Fibroblast of villous mesenchyme (primary cell): Measurements from ENCODE around the gene PCDHA2. TPM values are rescaled to one million over a fixed set of nuclear protein-coding genes. Genes with fewer than 3 reads are reported as not detected.
A peak's percentile ranks its signal among the peaks of the same experiment; 100 is the strongest.
"Not testable (repeated sequence)": the region's sequence is repeated elsewhere in the genome, so short reads cannot be mapped to it uniquely, and the experiment has no call there.

Experiments
- DNase-seq: peaks from one replicate; pipeline ENCODE4 v3.0.0-alpha.2; 2010; ENCODE audit warnings: low read depth
- H3K4me3 ChIP-seq: 2 replicates; pipeline ENCODE4 v1.5.1; 2011; ENCODE audit warnings: low read depth, mild to moderate bottlenecking, low read length
- CTCF ChIP-seq: IDR thresholded peaks from 2 replicates; pipeline ENCODE4 v1.5.1; 2012; ENCODE audit warnings: low read depth, mild to moderate bottlenecking, low read length; ENCODE audit not compliant: insufficient read depth
- total RNA-seq: library from RNA; depleted of rRNA; stranded (reverse); fragments of >200 nt; gene quantifications from 2 replicates; pipeline ENCODE4 v1.2.3, GENCODE V29; 2012

PCDHA2 gene
- total RNA-seq = under 0.01 TPM in 2 replicates

GRCh38 chr5:140794595-140795258, at the start of gene PCDHA2:
Gene PCDHA2, plus strand, starts transcription at chr5:140794852.
- no peak for TF ChIP-seq CTCF
- DNase-seq = no peak
- H3K4me3 ChIP-seq = peak within 1 kb of the TSS; percentile 25

GRCh38 chr5:140753561-140753960, 41.1 kb upstream of the PCDHA2 start:
- no peak overlapping the region for H3K4me3 ChIP-seq
- no peak for DNase-seq
- TF ChIP-seq CTCF = no peak

GRCh38 chr5:140764177-140764973, 30.3 kb upstream of the PCDHA2 start:
- peak; percentile 4 for DNase-seq

GRCh38 chr5:140767444-140767843, 27.2 kb upstream of the PCDHA2 start:
- no peak for DNase-seq
- TF ChIP-seq CTCF = no peak
- no peak overlapping the region for H3K4me3 ChIP-seq

More at GRCh38 chr5:140764177-140764973, 30.3 kb upstream of the PCDHA2 start:
- no peak for TF ChIP-seq CTCF
- no peak overlapping the region for H3K4me3 ChIP-seq

- no peak for TF ChIP-seq CTCF
- no peak for DNase-seq
- H3K4me3 ChIP-seq = no peak overlapping the region
Observed at GRCh38 chr5:140780512-140780911, 14.1 kb upstream of the PCDHA2 start.

- DNase-seq = no peak
- TF ChIP-seq CTCF = no peak
- no peak within 1 kb of the TSS for H3K4me3 ChIP-seq
Observed at GRCh38 chr5:140785905-140786686, 8.6 kb upstream of the PCDHA2 start, which contains the start of gene PCDHA1. Gene PCDHA1, plus strand, starts transcription at chr5:140786140.

- not testable (repeated sequence) for H3K4me3 ChIP-seq, DNase-seq
Observed at GRCh38 chr5:140787422-140787821, 7.2 kb upstream of the PCDHA2 start.

GRCh38 chr5:140787849-140788504, 6.7 kb upstream of the PCDHA2 start:
- DNase-seq, H3K4me3 ChIP-seq: not testable (repeated sequence)
